Natural killer cell treated with Interleukin-12 subunit alpha and Interleukin-12 subunit beta and Interleukin-15 and Interleukin-18, amount 100 ng/mL, for 72 hours (primary cell): ENCODE results near the gene DCST1. TPM values are rescaled to one million over a fixed set of nuclear protein-coding genes. Genes with fewer than 3 reads are reported as not detected.
A peak's percentile ranks its signal among the peaks of the same experiment; 100 is the strongest.

Experiments used
- ATAC-seq, 2 donors: fragments of 150-1000 bp; cut with Tn5 transposase in 1 of 2; sonication (Bioruptor Pico), chemical (Tn5 transposase) in 1 of 2; 2 replicates each; pipeline ENCODE4 v1.10.0; 2021
- DNase-seq: peaks from one replicate; pipeline ENCODE4 v3.0.0; 2022; ENCODE audit warnings: low spot score
- H3K27ac Mint-ChIP-seq, 2 donors: 1 replicate in 1 of 2; 2 replicates in 1 of 2; pipeline ENCODE4 v1.8.0; 2022; ENCODE audit warnings: mixed read lengths in 2 of 2, mild to moderate bottlenecking in 1 of 2, moderate library complexity in 1 of 2
- H3K27me3 Mint-ChIP-seq, 2 donors: 1 replicate in 1 of 2; 2 replicates in 1 of 2; pipeline ENCODE4 v1.8.0; 2022; ENCODE audit warnings: mixed read lengths in 2 of 2
- H3K36me3 Mint-ChIP-seq: one replicate; pipeline ENCODE4 v1.8.0; 2022; ENCODE audit warnings: mixed read lengths
- H3K4me1 Mint-ChIP-seq, 2 donors: 1 replicate in 1 of 2; 2 replicates in 1 of 2; pipeline ENCODE4 v1.8.0; 2022; ENCODE audit warnings: low read depth in 2 of 2, mixed read lengths in 2 of 2, mild to moderate bottlenecking in 1 of 2
- H3K4me3 Mint-ChIP-seq: one replicate; pipeline ENCODE4 v1.8.0; 2022; ENCODE audit warnings: mixed read lengths
- H3K9me3 Mint-ChIP-seq: 2 replicates; pipeline ENCODE4 v1.8.0; 2022; ENCODE audit warnings: mixed read lengths
- total RNA-seq, 2 donors: library from RNA; stranded (reverse); gene quantifications; one replicate each; pipeline ENCODE4 v1.2.3, GENCODE V29; 2022

The DCST1 gene
- total RNA-seq, 2 donors from 2014 or later: not detected

- no peaks in the 10 kb centered on the region for H3K36me3 Mint-ChIP-seq
- H3K27ac Mint-ChIP-seq: peak overlapping the region; percentile 21 to 77
- H3K9me3 Mint-ChIP-seq: no peaks in the 10 kb centered on the region
- H3K4me1 Mint-ChIP-seq: peaks cover 23 to 28% of the 10 kb centered on the region in 2 donors
- H3K27me3 Mint-ChIP-seq: no peaks in the 10 kb centered on the region
- peak overlapping the region; percentile 88 for H3K4me3 Mint-ChIP-seq
- ATAC-seq (no peak), DNase-seq (no peak)
Measured at GRCh38 chr1:155052439-155053395, 19.1 kb downstream of the DCST1 start.

- ATAC-seq (no peak), DNase-seq (no peak)
- peaks cover 23 to 28% of the 10 kb centered on the region in 2 donors for H3K4me1 Mint-ChIP-seq
- peak overlapping the region; percentile 21 to 77 for H3K27ac Mint-ChIP-seq
- no peaks in the 10 kb centered on the region for H3K27me3 Mint-ChIP-seq
- H3K4me3 Mint-ChIP-seq: peak overlapping the region; percentile 88
- H3K9me3 Mint-ChIP-seq: no peaks in the 10 kb centered on the region
- H3K36me3 Mint-ChIP-seq: no peaks in the 10 kb centered on the region
Measured at GRCh38 chr1:155053531-155054105, 20.0 kb downstream of the DCST1 start.

- peaks cover 20% of the 10 kb centered on the region in 2 donors for H3K4me1 Mint-ChIP-seq
- H3K9me3 Mint-ChIP-seq: no peaks in the 10 kb centered on the region
- no peak overlapping the region for H3K4me3 Mint-ChIP-seq
- ATAC-seq (no peak), DNase-seq (no peak)
- no peaks in the 10 kb centered on the region for H3K27me3 Mint-ChIP-seq
- H3K27ac Mint-ChIP-seq: no peak overlapping the region
- no peaks in the 10 kb centered on the region for H3K36me3 Mint-ChIP-seq
Measured at GRCh38 chr1:155057104-155057503, 23.5 kb downstream of the DCST1 start.

- Mint-ChIP-seq H3K27ac (no peak overlapping the region), H3K4me1 (peaks cover 17 to 18% of the 10 kb centered on the region in 2 donors), H3K4me3 (no peak overlapping the region), H3K36me3 (no peaks in the 10 kb centered on the region), H3K9me3 (no peaks in the 10 kb centered on the region), H3K27me3 (no peaks in the 10 kb centered on the region)
- no peak for DNase-seq
- ATAC-seq: no peak
Measured at GRCh38 chr1:155057788-155058211, 24.2 kb downstream of the DCST1 start.

GRCh38 chr1:155060736-155061135 lies 27.1 kb downstream of the DCST1 start:
- Mint-ChIP-seq H3K27ac (no peak overlapping the region), H3K9me3 (no peaks in the 10 kb centered on the region), H3K4me3 (no peak overlapping the region), H3K4me1 (peaks cover 21 to 25% of the 10 kb centered on the region in 2 donors), H3K36me3 (no peaks in the 10 kb centered on the region), H3K27me3 (no peaks in the 10 kb centered on the region)
- DNase-seq (no peak), ATAC-seq (no peak)

GRCh38 chr1:155061381-155062150 lies 27.9 kb downstream of the DCST1 start:
- Mint-ChIP-seq H3K9me3 (no peaks in the 10 kb centered on the region), H3K27ac (no peak overlapping the region), H3K4me1 (peaks cover 24 to 25% of the 10 kb centered on the region in 2 donors), H3K4me3 (no peak overlapping the region), H3K36me3 (no peaks in the 10 kb centered on the region), H3K27me3 (no peaks in the 10 kb centered on the region)
- DNase-seq (peak; percentile 88), ATAC-seq (peak; percentile 69 to 71)

- no peak for ATAC-seq
- Mint-ChIP-seq H3K9me3 (no peaks in the 10 kb centered on the region), H3K27me3 (no peaks in the 10 kb centered on the region), H3K4me1 (peaks cover 24 to 25% of the 10 kb centered on the region in 2 donors), H3K27ac (no peak overlapping the region), H3K36me3 (no peaks in the 10 kb centered on the region), H3K4me3 (no peak overlapping the region)
- DNase-seq: no peak
Measured at GRCh38 chr1:155062151-155062686, 28.6 kb downstream of the DCST1 start.

GRCh38 chr1:155062702-155063411 lies 29.2 kb downstream of the DCST1 start:
- Mint-ChIP-seq H3K27ac (no peak overlapping the region), H3K4me3 (peak overlapping the region; percentile 95)
- ATAC-seq: peak; percentile 43 to 62

GRCh38 chr1:155063550-155064110 lies 30.0 kb downstream of the DCST1 start, which contains the start of gene EFNA4:
Gene EFNA4 (plus strand): TSS chr1:155063740. CDS start chr1:155063824, 84 bp downstream.
- H3K27me3 Mint-ChIP-seq: no peaks in the 10 kb centered on the region
- H3K9me3 Mint-ChIP-seq: no peaks in the 10 kb centered on the region
- ATAC-seq (peak; percentile 91 to 93), DNase-seq (peak; percentile 85)
- H3K4me3 Mint-ChIP-seq: peak within 1 kb of the TSS; percentile 95
- H3K4me1 Mint-ChIP-seq: peaks cover 25 to 26% of the 10 kb centered on the region in 2 donors
- no peaks in the 10 kb centered on the region for H3K36me3 Mint-ChIP-seq
- H3K27ac Mint-ChIP-seq: peak within 1 kb of the TSS in 1 of 2 donors; percentile 49

More at GRCh38 chr1:155062702-155063411, 29.2 kb downstream of the DCST1 start:
- no peaks in the 10 kb centered on the region for H3K27me3 Mint-ChIP-seq
- no peaks in the 10 kb centered on the region for H3K36me3 Mint-ChIP-seq
- no peak for DNase-seq
- H3K4me1 Mint-ChIP-seq: peaks cover 24 to 25% of the 10 kb centered on the region in 2 donors
- H3K9me3 Mint-ChIP-seq: no peaks in the 10 kb centered on the region

GRCh38 chr1:155064111-155064831 lies 30.6 kb downstream of the DCST1 start:
- no peaks in the 10 kb centered on the region for H3K27me3 Mint-ChIP-seq
- no peaks in the 10 kb centered on the region for H3K36me3 Mint-ChIP-seq
- DNase-seq (no peak), ATAC-seq (peak; percentile 2 to 22)
- no peaks in the 10 kb centered on the region for H3K9me3 Mint-ChIP-seq
- peaks cover 25 to 26% of the 10 kb centered on the region in 2 donors for H3K4me1 Mint-ChIP-seq
- peak overlapping the region in 1 of 2 donors; percentile 49 for H3K27ac Mint-ChIP-seq
- H3K4me3 Mint-ChIP-seq: peak overlapping the region; percentile 91

- H3K4me3 Mint-ChIP-seq: peak overlapping the region; percentile 91
- no peak for DNase-seq
- no peaks in the 10 kb centered on the region for H3K9me3 Mint-ChIP-seq
- no peaks in the 10 kb centered on the region for H3K36me3 Mint-ChIP-seq
- peaks cover 25 to 29% of the 10 kb centered on the region in 2 donors for H3K4me1 Mint-ChIP-seq
- peak overlapping the region in 1 of 2 donors; percentile 49 for H3K27ac Mint-ChIP-seq
- ATAC-seq: no peak
- no peaks in the 10 kb centered on the region for H3K27me3 Mint-ChIP-seq
Measured at GRCh38 chr1:155064832-155065429, 31.3 kb downstream of the DCST1 start.

GRCh38 chr1:155066777-155067176 lies 33.2 kb downstream of the DCST1 start:
- Mint-ChIP-seq H3K27ac (no peak overlapping the region), H3K27me3 (no peaks in the 10 kb centered on the region), H3K36me3 (no peaks in the 10 kb centered on the region), H3K4me3 (no peak overlapping the region), H3K4me1 (peaks cover 23 to 31% of the 10 kb centered on the region in 2 donors), H3K9me3 (no peaks in the 10 kb centered on the region)
- DNase-seq (no peak), ATAC-seq (no peak)
